Measurements from ENCODE around the gene NACC2. TPM values are rescaled to one million over a fixed set of nuclear protein-coding genes. Genes with fewer than 3 reads are reported as not detected.

NACC2 gene
- polyA plus RNA-seq, 3 donors: 8.1 to 32.4 (median 8.7) TPM

GRCh38 chr9:136046554-136046920 is 48.6 kb downstream of the NACC2 start:
- peak overlapping the region; percentile 2 to 91 (median 43) for H3K4me3 ChIP-seq (replicated peaks in 1 of 3; ENCODE audit: low read depth in 2 of 3, low read length in 3 of 3)
- peaks cover 0 to 2% (median 0%) of the 10 kb centered on the region in 3 donors for H3K27me3 Mint-ChIP-seq (ENCODE audit: low read depth in 3 of 3)
- intact Hi-C loops (cut with micrococcal nuclease): loop anchor here (5.0 to 10.0 kb wide), 4 partner anchors 46 to 82 kb away; partner anchors contain the start of gene UBAC1 (in 1 of the 2)
- peak overlapping the region; percentile 68 to 85 for H3K4me3 Mint-ChIP-seq
- H3K27ac ChIP-seq (ENCODE audit: low read depth in 1 of 2, low read length in 2 of 2): peak overlapping the region; percentile 93 to 94
- WGBS (ENCODE audit: insufficient coverage): 58% methylated on average over 5 of the region's 18 CpGs
- H3K36me3 ChIP-seq (replicated peaks in 1 of 2; ENCODE audit: control insufficient read depth in 1 of 2, insufficient read depth in 2 of 2, low read length in 2 of 2): peaks cover 22 to 24% of the 10 kb centered on the region in 2 donors
- TF ChIP-seq, protein P1, sequence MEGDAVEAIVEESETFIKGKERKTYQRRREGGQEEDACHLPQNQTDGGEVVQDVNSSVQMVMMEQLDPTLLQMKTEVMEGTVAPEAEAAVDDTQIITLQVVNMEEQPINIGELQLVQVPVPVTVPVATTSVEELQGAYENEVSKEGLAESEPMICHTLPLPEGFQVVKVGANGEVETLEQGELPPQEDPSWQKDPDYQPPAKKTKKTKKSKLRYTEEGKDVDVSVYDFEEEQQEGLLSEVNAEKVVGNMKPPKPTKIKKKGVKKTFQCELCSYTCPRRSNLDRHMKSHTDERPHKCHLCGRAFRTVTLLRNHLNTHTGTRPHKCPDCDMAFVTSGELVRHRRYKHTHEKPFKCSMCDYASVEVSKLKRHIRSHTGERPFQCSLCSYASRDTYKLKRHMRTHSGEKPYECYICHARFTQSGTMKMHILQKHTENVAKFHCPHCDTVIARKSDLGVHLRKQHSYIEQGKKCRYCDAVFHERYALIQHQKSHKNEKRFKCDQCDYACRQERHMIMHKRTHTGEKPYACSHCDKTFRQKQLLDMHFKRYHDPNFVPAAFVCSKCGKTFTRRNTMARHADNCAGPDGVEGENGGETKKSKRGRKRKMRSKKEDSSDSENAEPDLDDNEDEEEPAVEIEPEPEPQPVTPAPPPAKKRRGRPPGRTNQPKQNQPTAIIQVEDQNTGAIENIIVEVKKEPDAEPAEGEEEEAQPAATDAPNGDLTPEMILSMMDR (IDR thresholded peaks at IDR 0.05): no peak
- no peak overlapping the region for H2AFZ ChIP-seq (ENCODE audit: insufficient read depth, low read depth, low read length, poor library complexity, severe bottlenecking)
- H3K79me2 ChIP-seq (ENCODE audit: insufficient read depth, low read length): peaks cover 100% of the 10 kb centered on the region
- peak overlapping the region; percentile 73 for H3K9ac ChIP-seq (ENCODE audit: insufficient read depth, low read length, poor library complexity, severe bottlenecking)
- H3K36me3 Mint-ChIP-seq: peaks cover 16 to 42% of the 10 kb centered on the region in 2 donors
- peaks cover 38% of the 10 kb centered on the region for H3K4me1 Mint-ChIP-seq
- no peaks in the 10 kb centered on the region for H3K9me3 ChIP-seq (replicated peaks in 1 of 2; ENCODE audit: control insufficient read depth in 1 of 2, insufficient read depth in 1 of 2, low read length in 2 of 2)
- H3K4me2 ChIP-seq (replicated peaks; ENCODE audit: extremely low read depth, low read length, poor library complexity, severe bottlenecking): peak overlapping the region; percentile 95
- H3K4me1 ChIP-seq (ENCODE audit: control insufficient read depth in 1 of 2, insufficient read depth in 2 of 2, low read length in 2 of 2): peaks cover 88 to 90% of the 10 kb centered on the region in 2 donors
- H4K20me1 ChIP-seq (ENCODE audit: insufficient read depth, low read length): peaks cover 18% of the 10 kb centered on the region
- H3K27ac Mint-ChIP-seq: peak overlapping the region in 3 of 7 donors; percentile 93 to 98 (median 97)
- H3K9me3 Mint-ChIP-seq: peaks cover 0 to 6% (median 0%) of the 10 kb centered on the region in 7 donors
- DNase-seq: no peak
- no peaks in the 10 kb centered on the region for H3K27me3 ChIP-seq (ENCODE audit: control insufficient read depth in 2 of 2, insufficient read depth in 2 of 2, low read length in 2 of 2)

DNA sequence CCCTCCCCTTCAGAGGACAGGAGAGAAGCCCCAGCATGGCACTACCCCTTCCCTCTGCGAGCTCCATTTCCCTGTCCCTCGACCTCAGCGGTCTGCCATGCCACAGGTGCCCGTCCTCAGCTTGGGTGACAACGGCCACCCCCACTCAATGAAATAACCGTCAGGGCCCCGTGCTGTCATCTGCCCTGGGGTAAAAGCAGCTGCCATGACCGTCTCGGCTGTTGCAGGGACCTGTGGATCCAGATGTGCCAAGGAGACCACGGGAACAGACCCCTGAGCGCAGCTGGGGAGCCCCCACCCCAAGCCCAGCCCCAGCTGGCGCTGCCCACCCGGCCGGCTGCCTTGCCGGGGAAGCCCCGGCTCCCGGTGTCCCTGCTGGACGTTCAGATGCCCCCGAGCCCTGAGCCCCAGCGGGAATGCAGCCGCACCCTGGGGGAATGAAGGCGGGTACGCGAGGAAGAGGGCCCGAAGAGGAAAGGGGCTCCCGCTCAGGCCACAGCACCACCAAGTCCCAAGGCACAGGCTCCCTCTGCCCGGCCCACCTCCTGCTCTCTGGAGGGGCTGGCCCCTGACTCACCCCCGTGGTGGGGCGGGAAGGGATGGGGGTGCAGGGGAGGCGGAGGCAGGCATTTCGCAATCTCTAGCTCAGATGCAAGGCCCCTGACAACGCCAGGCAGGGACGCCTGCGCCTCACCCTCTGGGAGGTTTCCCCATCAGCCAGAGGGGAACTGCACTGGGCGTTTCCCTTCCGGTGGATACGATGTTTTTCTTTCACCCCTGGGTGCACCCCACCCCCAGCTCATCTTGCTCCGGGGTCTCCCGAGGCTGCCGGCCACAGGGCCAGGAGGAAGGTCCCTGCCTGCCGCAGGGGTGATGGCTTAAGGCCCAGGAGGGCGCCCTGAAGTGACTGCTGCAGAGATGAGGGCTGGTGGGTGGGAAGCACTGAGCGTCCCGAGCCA is 49.2 kb downstream of the NACC2 start:
- H3K36me3 ChIP-seq (replicated peaks in 1 of 2; ENCODE audit: control insufficient read depth in 1 of 2, insufficient read depth in 2 of 2, low read length in 2 of 2): peaks cover 22 to 29% of the 10 kb centered on the region in 2 donors
- H3K79me2 ChIP-seq (ENCODE audit: insufficient read depth, low read length): peaks cover 100% of the 10 kb centered on the region
- Mint-ChIP-seq H3K27me3 (ENCODE audit: low read depth in 3 of 3) (peaks cover 0 to 2% (median 0%) of the 10 kb centered on the region in 3 donors), H3K4me3 (peak overlapping the region; percentile 68 to 85), H3K36me3 (peaks cover 17 to 48% of the 10 kb centered on the region in 2 donors), H3K9me3 (peaks cover 0 to 7% (median 0%) of the 10 kb centered on the region in 7 donors), H3K4me1 (peaks cover 45% of the 10 kb centered on the region), H3K27ac (peak overlapping the region in 3 of 7 donors; percentile 93 to 98 (median 97))
- intact Hi-C loops (cut with micrococcal nuclease): loop anchor here (5.0 to 10.0 kb wide), 4 partner anchors 46 to 81 kb away; partner anchors contain the start of gene UBAC1 (in 1 of the 2)
- 18% methylated on average over 26 of the region's 44 CpGs for WGBS (ENCODE audit: insufficient coverage)
- peak overlapping the region; percentile 93 to 94 for H3K27ac ChIP-seq (ENCODE audit: low read depth in 1 of 2, low read length in 2 of 2)
- no peaks in the 10 kb centered on the region for H3K27me3 ChIP-seq (ENCODE audit: control insufficient read depth in 2 of 2, insufficient read depth in 2 of 2, low read length in 2 of 2)
- peak overlapping the region; percentile 73 for H3K9ac ChIP-seq (ENCODE audit: insufficient read depth, low read length, poor library complexity, severe bottlenecking)
- peaks cover 21% of the 10 kb centered on the region for H4K20me1 ChIP-seq (ENCODE audit: insufficient read depth, low read length)
- H2AFZ ChIP-seq (ENCODE audit: insufficient read depth, low read depth, low read length, poor library complexity, severe bottlenecking): no peak overlapping the region
- H3K4me1 ChIP-seq (ENCODE audit: control insufficient read depth in 1 of 2, insufficient read depth in 2 of 2, low read length in 2 of 2): peaks cover 87 to 88% of the 10 kb centered on the region in 2 donors
- peak overlapping the region; percentile 23 to 91 (median 43) for H3K4me3 ChIP-seq (replicated peaks in 1 of 3; ENCODE audit: low read depth in 2 of 3, low read length in 3 of 3)
- peak overlapping the region; percentile 95 for H3K4me2 ChIP-seq (replicated peaks; ENCODE audit: extremely low read depth, low read length, poor library complexity, severe bottlenecking)
- H3K9me3 ChIP-seq (replicated peaks in 1 of 2; ENCODE audit: control insufficient read depth in 1 of 2, insufficient read depth in 1 of 2, low read length in 2 of 2): no peaks in the 10 kb centered on the region
- DNase-seq: peak; percentile 91 to 96 (median 94)
- TF ChIP-seq, protein P1 (IDR thresholded peaks at IDR 0.05): no peak

Data from CD14-positive monocyte (primary cell).